Activated T-helper 2 cell treated with anti-CD3 and anti-CD28 coated beads, Interferon-gamma antibody, Interleukin-2, Interleukin-4, amounts not matched to agents 10 μg/mL and 5 μg/mL and 100 μg/mL, durations not matched to agents 14 hours and 24 hours and 36 hours (primary cell): ENCODE measurements around the gene FNBP1. TPM values are rescaled to one million over a fixed set of nuclear protein-coding genes. Genes with fewer than 3 reads are reported as not detected.
"Not testable (repeated sequence)": the region's sequence is repeated elsewhere in the genome, so short reads cannot be mapped to it uniquely, and the experiment has no call there.

Experiments used
- DNase-seq: peaks from one replicate; pipeline ENCODE4 v3.0.0; 2021; ENCODE audit warnings: low spot score
- H3K27ac Mint-ChIP-seq: one replicate; pipeline ENCODE4 v1.8.0; 2021; ENCODE audit warnings: mixed read lengths
- H3K27me3 Mint-ChIP-seq: one replicate; pipeline ENCODE4 v1.8.0; 2021; ENCODE audit warnings: low read depth, mixed read lengths
- H3K36me3 Mint-ChIP-seq: one replicate; pipeline ENCODE4 v1.8.0; 2021; ENCODE audit warnings: low read depth, mixed read lengths
- H3K4me1 Mint-ChIP-seq: one replicate; pipeline ENCODE4 v1.8.0; 2021; ENCODE audit warnings: low read depth, mixed read lengths
- H3K4me3 Mint-ChIP-seq: one replicate; pipeline ENCODE4 v1.8.0; 2021; ENCODE audit warnings: low read depth, mild to moderate bottlenecking, moderate library complexity, mixed read lengths
- H3K9me3 Mint-ChIP-seq: one replicate; pipeline ENCODE4 v1.8.0; 2021; ENCODE audit warnings: mixed read lengths
- intact Hi-C: fragments of 100-400 bp; cut with micrococcal nuclease; formaldehyde crosslinking; loops from one replicate; pipeline ENCODE4 v1.15.1; 2023
- total RNA-seq: library from RNA; stranded (reverse); gene quantifications from 2 replicates; pipeline ENCODE4 v1.2.3, GENCODE V29; 2022

Gene FNBP1
- total RNA-seq, 1 donor from 2014 or later = 358 TPM

- Mint-ChIP-seq H3K27me3 (no peaks in the 10 kb centered on the region), H3K4me1 (peaks cover 55% of the 10 kb centered on the region), H3K9me3 (no peaks in the 10 kb centered on the region), H3K36me3 (peaks cover 69% of the 10 kb centered on the region), H3K4me3 (peak overlapping the region; percentile 68), H3K27ac (peak overlapping the region; percentile 95)
- DNase-seq = no peak
- intact Hi-C loops = loop anchor here (2.0 kb wide), 1 partner anchor 106 kb away; no protein-coding TSS in a partner anchor
These were observed 48.1 kb downstream of the FNBP1 start for GRCh38 chr9:129994882-129995281.

DNA sequence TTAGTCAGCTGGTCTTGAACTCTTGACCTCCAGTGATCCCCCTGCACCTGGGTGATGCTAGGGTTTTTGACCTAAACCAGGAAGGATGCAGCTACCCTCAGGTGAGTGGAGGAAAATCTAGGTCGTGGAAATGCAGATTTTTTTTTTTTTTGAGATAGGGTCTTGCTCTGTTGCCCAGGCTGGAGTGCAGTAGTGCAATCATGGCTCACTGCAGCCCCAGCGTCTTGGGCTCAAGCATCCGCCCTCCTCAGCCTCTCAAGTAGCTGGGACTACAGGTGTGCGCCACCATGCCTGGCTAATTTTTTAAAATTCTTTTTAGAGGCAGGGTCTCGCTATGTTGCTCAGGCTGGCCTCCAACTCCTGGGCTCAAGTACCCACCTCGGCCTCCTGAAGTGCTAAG lies 51.9 kb downstream of the FNBP1 start:
- H3K27ac Mint-ChIP-seq = peak overlapping the region; percentile 97
- H3K27me3 Mint-ChIP-seq, H3K9me3 Mint-ChIP-seq, DNase-seq: not testable (repeated sequence)
- H3K4me1 Mint-ChIP-seq = peaks cover 56% of the 10 kb centered on the region
- H3K36me3 Mint-ChIP-seq = peaks cover 75% of the 10 kb centered on the region
- peak overlapping the region; percentile 51 for H3K4me3 Mint-ChIP-seq
- intact Hi-C loops = loop anchor here (2.0 kb wide), 1 partner anchor 38 kb away; no protein-coding TSS in a partner anchor

DNA sequence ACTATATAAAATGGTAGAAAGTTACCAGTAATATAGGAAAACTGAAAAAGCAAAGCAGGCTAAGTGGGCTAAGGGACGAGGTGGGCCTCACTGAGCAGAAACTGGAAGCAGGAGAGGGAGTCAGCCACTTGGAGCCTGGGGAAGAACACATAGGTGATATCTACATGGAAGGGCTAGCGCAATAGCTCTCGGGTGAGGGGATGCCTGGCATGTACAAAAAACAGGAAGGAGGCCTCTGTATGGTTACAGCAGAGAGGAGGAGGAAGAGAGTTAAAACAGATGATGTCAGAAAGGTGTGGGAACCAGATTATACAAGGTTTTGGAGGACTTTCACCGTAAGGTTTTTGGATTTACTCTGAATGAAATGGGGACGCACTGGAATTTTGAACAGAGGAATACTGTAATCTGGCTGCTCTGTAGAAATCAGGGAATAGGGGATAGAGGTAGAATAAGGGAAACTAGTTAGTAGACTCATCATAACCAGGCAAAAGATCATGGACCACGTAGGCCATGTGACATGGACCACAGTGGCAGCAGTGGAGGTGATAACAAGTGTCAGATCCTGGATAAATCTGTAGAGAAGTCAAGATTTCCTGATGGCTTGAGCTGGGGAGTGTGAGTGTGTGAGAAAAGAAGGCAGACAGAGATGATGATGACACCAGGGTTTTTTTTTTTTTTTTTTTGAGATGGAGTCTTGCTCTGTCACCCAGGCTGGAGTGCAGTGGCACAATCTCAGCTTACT lies 52.5 kb downstream of the FNBP1 start:
- DNase-seq = no peak
- Mint-ChIP-seq H3K27me3 (no peaks in the 10 kb centered on the region), H3K36me3 (peaks cover 73% of the 10 kb centered on the region), H3K27ac (peak overlapping the region; percentile 97), H3K4me1 (peaks cover 50% of the 10 kb centered on the region), H3K9me3 (no peaks in the 10 kb centered on the region), H3K4me3 (peak overlapping the region; percentile 69)
- intact Hi-C loops = loop anchor here (2.0 kb wide), 1 partner anchor 38 kb away; no protein-coding TSS in a partner anchor

DNA sequence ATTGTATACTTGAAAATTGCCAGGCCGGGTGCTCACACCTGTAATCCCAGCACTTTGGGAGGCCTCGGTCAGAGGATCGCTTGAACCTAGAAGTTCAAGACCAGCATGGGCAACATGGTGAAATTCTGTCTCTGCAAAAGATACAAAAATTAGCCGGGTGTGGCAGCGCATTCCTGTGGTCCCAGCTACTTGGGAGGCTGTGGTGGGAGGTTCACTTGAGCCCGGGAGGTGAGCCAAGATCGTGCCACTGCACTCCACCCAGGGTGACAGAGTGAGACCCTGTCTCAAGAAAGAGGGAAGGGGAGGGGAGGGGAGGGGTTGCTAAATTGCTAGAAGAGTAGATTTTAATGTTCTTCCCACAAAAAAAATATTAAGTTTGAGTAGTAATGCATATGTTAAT lies 53.2 kb downstream of the FNBP1 start:
- intact Hi-C loops = loop anchor here (2.0 kb wide), 1 partner anchor 39 kb away; no protein-coding TSS in a partner anchor
- no peaks in the 10 kb centered on the region for H3K9me3 Mint-ChIP-seq
- H3K4me3 Mint-ChIP-seq = no peak overlapping the region
- H3K27ac Mint-ChIP-seq = peak overlapping the region; percentile 87
- peaks cover 48% of the 10 kb centered on the region for H3K4me1 Mint-ChIP-seq
- no peaks in the 10 kb centered on the region for H3K27me3 Mint-ChIP-seq
- H3K36me3 Mint-ChIP-seq = peaks cover 73% of the 10 kb centered on the region
- no peak for DNase-seq

- no peaks in the 10 kb centered on the region for H3K27me3 Mint-ChIP-seq
- peaks cover 48% of the 10 kb centered on the region for H3K4me1 Mint-ChIP-seq
- intact Hi-C loops = no loop called here
- H3K36me3 Mint-ChIP-seq = peaks cover 75% of the 10 kb centered on the region
- DNase-seq = no peak
- no peaks in the 10 kb centered on the region for H3K9me3 Mint-ChIP-seq
- peak overlapping the region; percentile 50 for H3K4me3 Mint-ChIP-seq
- peak overlapping the region; percentile 87 for H3K27ac Mint-ChIP-seq
These were observed 53.7 kb downstream of the FNBP1 start for GRCh38 chr9:129989362-129989708.

GRCh38 chr9:129988607-129989361 lies 54.2 kb downstream of the FNBP1 start:
- Mint-ChIP-seq H3K36me3 (peaks cover 74% of the 10 kb centered on the region), H3K4me3 (peak overlapping the region; percentile 50), H3K4me1 (peaks cover 46% of the 10 kb centered on the region), H3K27me3 (no peaks in the 10 kb centered on the region), H3K27ac (peak overlapping the region; percentile 87), H3K9me3 (no peaks in the 10 kb centered on the region)
- intact Hi-C loops = no loop called here
- DNase-seq = no peak

DNA sequence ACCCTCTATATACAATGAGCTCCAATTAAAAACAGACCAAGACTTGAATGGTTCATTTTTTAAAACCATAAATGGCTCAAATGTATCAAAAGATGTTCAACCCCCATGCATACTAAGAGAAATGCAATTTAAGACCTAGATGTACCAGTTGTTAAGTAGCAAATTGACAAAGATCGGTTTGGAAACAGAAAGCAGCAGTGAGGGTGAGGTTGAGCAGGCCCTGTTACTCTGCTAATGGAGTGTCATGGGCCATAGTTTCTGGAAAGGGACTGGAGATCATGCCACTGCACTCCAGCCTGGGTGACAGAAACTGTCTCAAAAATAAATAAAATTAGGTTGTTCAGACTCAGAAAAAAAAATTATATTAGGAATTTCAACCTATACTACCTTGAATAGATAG lies 55.0 kb downstream of the FNBP1 start:
- H3K27me3 Mint-ChIP-seq = no peaks in the 10 kb centered on the region
- intact Hi-C loops = loop anchor here (1.0 kb wide), 1 partner anchor 28 kb away; no protein-coding TSS in a partner anchor

GRCh38 chr9:129987047-129987446 lies 55.9 kb downstream of the FNBP1 start:
- Mint-ChIP-seq H3K4me3 (peak overlapping the region; percentile 54), H3K4me1 (peaks cover 48% of the 10 kb centered on the region)

More for the DNA sequence above, 55.0 kb downstream of the FNBP1 start:
- DNase-seq = no peak
- Mint-ChIP-seq H3K27ac (peak overlapping the region; percentile 87), H3K9me3 (no peaks in the 10 kb centered on the region), H3K4me3 (peak overlapping the region; percentile 31), H3K4me1 (peaks cover 46% of the 10 kb centered on the region), H3K36me3 (peaks cover 74% of the 10 kb centered on the region)

GRCh38 chr9:129984589-129984988 lies 58.4 kb downstream of the FNBP1 start:
- peak overlapping the region; percentile 62 for H3K27ac Mint-ChIP-seq
- peaks cover 71% of the 10 kb centered on the region for H3K36me3 Mint-ChIP-seq
- DNase-seq, H3K4me3 Mint-ChIP-seq, intact Hi-C loops, H3K9me3 Mint-ChIP-seq, H3K27me3 Mint-ChIP-seq: not testable (repeated sequence)
- peaks cover 36% of the 10 kb centered on the region for H3K4me1 Mint-ChIP-seq

More at GRCh38 chr9:129987047-129987446, 55.9 kb downstream of the FNBP1 start:
- H3K9me3 Mint-ChIP-seq = no peaks in the 10 kb centered on the region
- H3K27me3 Mint-ChIP-seq = no peaks in the 10 kb centered on the region
- peak overlapping the region; percentile 98 for H3K27ac Mint-ChIP-seq
- peaks cover 77% of the 10 kb centered on the region for H3K36me3 Mint-ChIP-seq
- no peak for DNase-seq
- intact Hi-C loops = loop anchor here (1.0 kb wide), 1 partner anchor 29 kb away; no protein-coding TSS in a partner anchor

DNA sequence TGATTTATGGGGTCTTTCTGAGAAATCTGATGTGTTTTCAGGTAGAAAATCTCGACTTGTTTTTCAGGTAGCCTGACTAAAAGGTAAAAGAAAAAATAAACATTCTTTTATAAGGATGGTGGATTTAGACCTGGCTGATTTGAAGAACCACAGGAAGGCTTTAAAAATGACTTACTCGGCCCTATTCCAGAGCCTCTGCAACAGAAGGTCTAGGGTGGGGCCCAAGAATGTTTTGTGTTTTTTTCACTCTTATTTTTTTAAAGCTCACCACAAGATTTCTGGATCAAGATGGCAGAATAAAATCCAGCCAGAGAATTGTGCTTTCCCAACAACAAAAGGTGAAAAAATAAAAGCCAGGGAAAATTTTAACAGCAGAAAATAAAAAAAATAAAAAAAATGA lies 59.1 kb downstream of the FNBP1 start:
- Mint-ChIP-seq H3K27ac (peak overlapping the region; percentile 28), H3K27me3 (no peaks in the 10 kb centered on the region), H3K4me3 (no peak overlapping the region), H3K36me3 (peaks cover 70% of the 10 kb centered on the region), H3K9me3 (no peaks in the 10 kb centered on the region), H3K4me1 (peaks cover 33% of the 10 kb centered on the region)
- DNase-seq = no peak
- intact Hi-C loops = no loop called here

DNA sequence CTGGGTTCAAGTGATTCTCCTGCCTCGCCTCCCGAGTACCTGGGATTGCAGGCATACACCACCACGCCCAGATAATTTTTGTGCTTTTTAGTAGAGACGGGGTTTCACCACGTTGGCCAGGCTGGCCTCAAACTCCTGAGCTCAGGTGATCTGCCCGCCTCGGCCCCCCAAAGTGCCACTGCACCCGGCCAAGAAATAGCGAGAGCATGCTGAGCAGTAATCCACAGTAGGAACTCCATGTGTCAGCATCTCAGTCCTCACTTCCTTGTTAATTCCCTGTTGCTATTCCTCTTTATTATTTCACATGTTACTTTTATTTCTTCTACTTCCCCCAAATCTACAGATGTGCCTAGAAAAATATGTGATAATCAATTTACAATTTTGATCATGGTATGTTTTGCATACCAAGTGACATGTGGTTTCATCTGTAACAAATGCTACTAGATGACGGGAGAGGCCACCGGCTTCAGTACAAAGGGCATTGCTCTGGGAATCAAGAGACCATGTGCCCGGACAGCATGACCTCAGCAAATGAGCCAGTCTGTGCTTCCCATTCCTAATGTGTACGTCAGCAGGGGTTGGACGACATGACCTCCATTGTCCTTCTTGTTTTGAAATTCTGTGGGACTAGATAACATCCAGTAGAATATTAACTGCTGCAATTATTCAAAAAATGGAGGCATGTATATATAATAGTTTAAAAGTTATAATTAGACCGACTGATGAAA lies 61.6 kb downstream of the FNBP1 start:
- peaks cover 25% of the 10 kb centered on the region for H3K4me1 Mint-ChIP-seq
- DNase-seq = no peak

DNA sequence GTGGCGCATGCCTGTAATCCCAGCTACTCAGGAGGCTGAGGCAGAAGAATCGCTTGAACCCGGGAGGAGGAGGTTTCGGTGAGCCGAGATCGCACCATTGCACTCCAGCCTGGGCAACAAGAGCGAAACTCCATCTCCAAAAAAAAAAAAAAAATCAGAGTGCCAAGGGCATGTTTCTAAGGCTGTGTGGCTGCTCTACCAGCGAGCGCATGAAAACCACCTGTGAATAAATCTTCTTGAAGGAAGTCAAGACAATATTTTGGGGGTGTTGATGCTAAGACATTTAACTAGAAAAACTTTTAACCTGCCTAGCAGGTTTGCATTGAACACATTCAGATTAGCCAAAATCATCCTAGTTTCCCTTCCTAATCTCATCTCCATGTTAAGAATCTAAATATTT lies 62.8 kb downstream of the FNBP1 start:
- H3K4me3 Mint-ChIP-seq, H3K9me3 Mint-ChIP-seq, intact Hi-C loops, DNase-seq, H3K27me3 Mint-ChIP-seq: not testable (repeated sequence)
- Mint-ChIP-seq H3K36me3 (peaks cover 76% of the 10 kb centered on the region), H3K27ac (peak overlapping the region; percentile 38), H3K4me1 (peaks cover 22% of the 10 kb centered on the region)

More for the DNA sequence above, 61.6 kb downstream of the FNBP1 start:
- H3K4me3 Mint-ChIP-seq = no peak overlapping the region
- H3K36me3 Mint-ChIP-seq = peaks cover 77% of the 10 kb centered on the region
- H3K27me3 Mint-ChIP-seq = no peaks in the 10 kb centered on the region
- peak overlapping the region; percentile 59 for H3K27ac Mint-ChIP-seq
- intact Hi-C loops = no loop called here
- H3K9me3 Mint-ChIP-seq = no peaks in the 10 kb centered on the region
